ENCODE measurements around the gene AGO3. TPM values are rescaled to one million over a fixed set of nuclear protein-coding genes. Genes with fewer than 3 reads are reported as not detected.

AGO3 gene
- total RNA-seq, 2 donors from 2014 or later: 19.4 to 32.7 TPM

- WGBS: 89% methylated on average over 5 of the region's 5 CpGs
- Histone ChIP-seq H3K4me1 (replicated peaks) (no peaks in the 10 kb centered on the region), H3K27me3 (replicated peaks; ENCODE audit: insufficient read depth) (no peaks in the 10 kb centered on the region), H3K9me3 (no peaks in the 10 kb centered on the region), H3K4me3 (no peak overlapping the region), H3K36me3 (no peaks in the 10 kb centered on the region), H3K27ac (no peak overlapping the region)
- no peak for TF ChIP-seq POLR2A (IDR thresholded peaks at IDR 0.05)
- TF ChIP-seq POLR2AphosphoS5 (IDR thresholded peaks at IDR 0.05): no peak
- no peak for TF ChIP-seq CTCF (IDR thresholded peaks at IDR 0.05)
- intact Hi-C loops (cut with DNase I): no loop called here
- no peak for DNase-seq (ENCODE audit: low spot score)
Measured at GRCh38 chr1:36055706-36056105, 124.8 kb downstream of the AGO3 start.

- Histone ChIP-seq H3K9me3 (no peaks in the 10 kb centered on the region), H3K4me3 (no peak overlapping the region), H3K4me1 (replicated peaks) (no peaks in the 10 kb centered on the region), H3K27me3 (replicated peaks; ENCODE audit: insufficient read depth) (no peaks in the 10 kb centered on the region), H3K36me3 (no peaks in the 10 kb centered on the region), H3K27ac (no peak overlapping the region)
- DNase-seq (ENCODE audit: low spot score): no peak
- intact Hi-C loops (cut with DNase I): no loop called here
- no peak for TF ChIP-seq POLR2AphosphoS5 (IDR thresholded peaks at IDR 0.05)
- no peak for TF ChIP-seq POLR2A (IDR thresholded peaks at IDR 0.05)
- TF ChIP-seq CTCF (IDR thresholded peaks at IDR 0.05): no peak
- 100% methylated on average over 1 of the region's 1 CpG for WGBS
Measured at GRCh38 chr1:36062315-36062714, 131.4 kb downstream of the AGO3 start.

GRCh38 chr1:36067871-36068270, 137.0 kb downstream of the AGO3 start:
- no peaks in the 10 kb centered on the region for H3K4me1 ChIP-seq (replicated peaks)
- no peak overlapping the region for H3K27ac ChIP-seq
- no peak overlapping the region for H3K4me3 ChIP-seq
- no peaks in the 10 kb centered on the region for H3K36me3 ChIP-seq
- no peak for DNase-seq (ENCODE audit: low spot score)
- intact Hi-C loops (cut with DNase I): no loop called here
- no peaks in the 10 kb centered on the region for H3K27me3 ChIP-seq (replicated peaks; ENCODE audit: insufficient read depth)
- no peaks in the 10 kb centered on the region for H3K9me3 ChIP-seq
- TF ChIP-seq POLR2AphosphoS5 (IDR thresholded peaks at IDR 0.05) (no peak), POLR2A (IDR thresholded peaks at IDR 0.05) (no peak), CTCF (IDR thresholded peaks at IDR 0.05) (no peak)

- no peak overlapping the region for H3K4me3 ChIP-seq
Measured at GRCh38 chr1:36068866-36069265, 138.0 kb downstream of the AGO3 start.

More at GRCh38 chr1:36068866-36069265, 138.0 kb downstream of the AGO3 start:
- no peak for DNase-seq (ENCODE audit: low spot score)
- H3K27ac ChIP-seq: no peak overlapping the region
- TF ChIP-seq POLR2AphosphoS5 (IDR thresholded peaks at IDR 0.05) (no peak), CTCF (IDR thresholded peaks at IDR 0.05) (no peak), POLR2A (IDR thresholded peaks at IDR 0.05) (no peak)
- H3K36me3 ChIP-seq: no peaks in the 10 kb centered on the region
- no peaks in the 10 kb centered on the region for H3K27me3 ChIP-seq (replicated peaks; ENCODE audit: insufficient read depth)
- intact Hi-C loops (cut with DNase I): no loop called here
- WGBS: 76% methylated on average over 2 of the region's 2 CpGs
- no peaks in the 10 kb centered on the region for H3K4me1 ChIP-seq (replicated peaks)
- H3K9me3 ChIP-seq: no peaks in the 10 kb centered on the region
